ENCODE measurements around the gene GAPDH.

DNA sequence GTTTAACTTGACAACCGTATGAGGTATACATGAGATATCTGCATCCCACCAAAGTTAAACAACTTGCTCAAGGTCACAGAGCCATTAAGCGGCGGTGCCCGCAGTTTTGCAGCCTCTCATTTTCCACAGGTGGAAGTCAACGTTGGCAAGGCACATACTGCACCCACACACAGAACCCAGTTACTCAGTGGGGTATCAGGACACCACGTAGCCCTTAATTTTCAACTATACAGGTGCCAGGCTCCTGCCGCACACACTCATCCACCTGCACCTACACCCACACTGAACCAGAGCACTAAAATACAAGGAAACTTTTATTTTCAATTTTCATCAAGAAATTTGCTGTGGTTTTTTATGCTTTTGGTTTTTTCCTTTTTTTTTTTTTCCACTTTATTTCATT is 35.5 kb downstream of the GAPDH start:
- TF ChIP-seq, protein P1, sequence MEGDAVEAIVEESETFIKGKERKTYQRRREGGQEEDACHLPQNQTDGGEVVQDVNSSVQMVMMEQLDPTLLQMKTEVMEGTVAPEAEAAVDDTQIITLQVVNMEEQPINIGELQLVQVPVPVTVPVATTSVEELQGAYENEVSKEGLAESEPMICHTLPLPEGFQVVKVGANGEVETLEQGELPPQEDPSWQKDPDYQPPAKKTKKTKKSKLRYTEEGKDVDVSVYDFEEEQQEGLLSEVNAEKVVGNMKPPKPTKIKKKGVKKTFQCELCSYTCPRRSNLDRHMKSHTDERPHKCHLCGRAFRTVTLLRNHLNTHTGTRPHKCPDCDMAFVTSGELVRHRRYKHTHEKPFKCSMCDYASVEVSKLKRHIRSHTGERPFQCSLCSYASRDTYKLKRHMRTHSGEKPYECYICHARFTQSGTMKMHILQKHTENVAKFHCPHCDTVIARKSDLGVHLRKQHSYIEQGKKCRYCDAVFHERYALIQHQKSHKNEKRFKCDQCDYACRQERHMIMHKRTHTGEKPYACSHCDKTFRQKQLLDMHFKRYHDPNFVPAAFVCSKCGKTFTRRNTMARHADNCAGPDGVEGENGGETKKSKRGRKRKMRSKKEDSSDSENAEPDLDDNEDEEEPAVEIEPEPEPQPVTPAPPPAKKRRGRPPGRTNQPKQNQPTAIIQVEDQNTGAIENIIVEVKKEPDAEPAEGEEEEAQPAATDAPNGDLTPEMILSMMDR (tag by site-specific recombination; IDR thresholded peaks at IDR 0.05), result no peak
- TF ChIP-seq ZNF768 (tag by site-specific recombination; IDR thresholded peaks at IDR 0.05) (no peak), ZNF530 (tag by site-specific recombination; IDR thresholded peaks at IDR 0.05; ENCODE audit: low read depth) (no peak), ZNF560 (tag by site-specific recombination; IDR thresholded peaks at IDR 0.05; ENCODE audit: borderline replicate concordance) (no peak), BCL11B (tag by site-specific recombination; IDR thresholded peaks at IDR 0.05; ENCODE audit: low read depth) (no peak), ZNF423 (tag by site-specific recombination; IDR thresholded peaks at IDR 0.05) (no peak), ZNF140 (tag by site-specific recombination; IDR thresholded peaks at IDR 0.05) (no peak), ZNF24 (tag by site-specific recombination; IDR thresholded peaks at IDR 0.05) (no peak), HOXA7 (CRISPR knock-in tag; IDR thresholded peaks at IDR 0.05; ENCODE audit: borderline replicate concordance) (no peak), ZBTB20 (tag by site-specific recombination; IDR thresholded peaks at IDR 0.05) (no peak)
- TF ChIP-seq, protein P2, sequence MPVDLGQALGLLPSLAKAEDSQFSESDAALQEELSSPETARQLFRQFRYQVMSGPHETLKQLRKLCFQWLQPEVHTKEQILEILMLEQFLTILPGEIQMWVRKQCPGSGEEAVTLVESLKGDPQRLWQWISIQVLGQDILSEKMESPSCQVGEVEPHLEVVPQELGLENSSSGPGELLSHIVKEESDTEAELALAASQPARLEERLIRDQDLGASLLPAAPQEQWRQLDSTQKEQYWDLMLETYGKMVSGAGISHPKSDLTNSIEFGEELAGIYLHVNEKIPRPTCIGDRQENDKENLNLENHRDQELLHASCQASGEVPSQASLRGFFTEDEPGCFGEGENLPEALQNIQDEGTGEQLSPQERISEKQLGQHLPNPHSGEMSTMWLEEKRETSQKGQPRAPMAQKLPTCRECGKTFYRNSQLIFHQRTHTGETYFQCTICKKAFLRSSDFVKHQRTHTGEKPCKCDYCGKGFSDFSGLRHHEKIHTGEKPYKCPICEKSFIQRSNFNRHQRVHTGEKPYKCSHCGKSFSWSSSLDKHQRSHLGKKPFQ (tag by site-specific recombination; IDR thresholded peaks at IDR 0.05), result no peak
- TF ChIP-seq, protein P3, sequence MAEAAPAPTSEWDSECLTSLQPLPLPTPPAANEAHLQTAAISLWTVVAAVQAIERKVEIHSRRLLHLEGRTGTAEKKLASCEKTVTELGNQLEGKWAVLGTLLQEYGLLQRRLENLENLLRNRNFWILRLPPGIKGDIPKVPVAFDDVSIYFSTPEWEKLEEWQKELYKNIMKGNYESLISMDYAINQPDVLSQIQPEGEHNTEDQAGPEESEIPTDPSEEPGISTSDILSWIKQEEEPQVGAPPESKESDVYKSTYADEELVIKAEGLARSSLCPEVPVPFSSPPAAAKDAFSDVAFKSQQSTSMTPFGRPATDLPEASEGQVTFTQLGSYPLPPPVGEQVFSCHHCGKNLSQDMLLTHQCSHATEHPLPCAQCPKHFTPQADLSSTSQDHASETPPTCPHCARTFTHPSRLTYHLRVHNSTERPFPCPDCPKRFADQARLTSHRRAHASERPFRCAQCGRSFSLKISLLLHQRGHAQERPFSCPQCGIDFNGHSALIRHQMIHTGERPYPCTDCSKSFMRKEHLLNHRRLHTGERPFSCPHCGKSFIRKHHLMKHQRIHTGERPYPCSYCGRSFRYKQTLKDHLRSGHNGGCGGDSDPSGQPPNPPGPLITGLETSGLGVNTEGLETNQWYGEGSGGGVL (tag by site-specific recombination; IDR thresholded peaks at IDR 0.05), result no peak
- TF ChIP-seq, protein P4, sequence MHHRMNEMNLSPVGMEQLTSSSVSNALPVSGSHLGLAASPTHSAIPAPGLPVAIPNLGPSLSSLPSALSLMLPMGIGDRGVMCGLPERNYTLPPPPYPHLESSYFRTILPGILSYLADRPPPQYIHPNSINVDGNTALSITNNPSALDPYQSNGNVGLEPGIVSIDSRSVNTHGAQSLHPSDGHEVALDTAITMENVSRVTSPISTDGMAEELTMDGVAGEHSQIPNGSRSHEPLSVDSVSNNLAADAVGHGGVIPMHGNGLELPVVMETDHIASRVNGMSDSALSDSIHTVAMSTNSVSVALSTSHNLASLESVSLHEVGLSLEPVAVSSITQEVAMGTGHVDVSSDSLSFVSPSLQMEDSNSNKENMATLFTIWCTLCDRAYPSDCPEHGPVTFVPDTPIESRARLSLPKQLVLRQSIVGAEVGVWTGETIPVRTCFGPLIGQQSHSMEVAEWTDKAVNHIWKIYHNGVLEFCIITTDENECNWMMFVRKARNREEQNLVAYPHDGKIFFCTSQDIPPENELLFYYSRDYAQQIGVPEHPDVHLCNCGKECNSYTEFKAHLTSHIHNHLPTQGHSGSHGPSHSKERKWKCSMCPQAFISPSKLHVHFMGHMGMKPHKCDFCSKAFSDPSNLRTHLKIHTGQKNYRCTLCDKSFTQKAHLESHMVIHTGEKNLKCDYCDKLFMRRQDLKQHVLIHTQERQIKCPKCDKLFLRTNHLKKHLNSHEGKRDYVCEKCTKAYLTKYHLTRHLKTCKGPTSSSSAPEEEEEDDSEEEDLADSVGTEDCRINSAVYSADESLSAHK (tag by site-specific recombination; IDR thresholded peaks at IDR 0.05), result no peak
